ENCODE results near the gene KCND2.

Gene KCND2

GRCh38 chr7:120460949-120461348 is 188.0 kb downstream of the KCND2 start:
- no peak overlapping the region for H2BK120ac ChIP-seq (ENCODE audit: low read depth, low read length)
- peak; percentile 5 for DNase-seq (ENCODE audit: low spot score)
- no peak overlapping the region for H3K14ac ChIP-seq (ENCODE audit: low read length)
- no peak overlapping the region for H3K4me3 ChIP-seq (ENCODE audit: low read length in 2 of 2)
- no peak overlapping the region for H2BK12ac ChIP-seq (ENCODE audit: low read length)
- H3K9ac ChIP-seq (ENCODE audit: low read depth, low read length, poor library complexity) = no peak overlapping the region
- H2AK5ac ChIP-seq (ENCODE audit: low read depth, low read length) = no peak overlapping the region
- no peaks in the 10 kb centered on the region for H3K27me3 ChIP-seq (ENCODE audit: control insufficient read depth in 3 of 3, insufficient read depth in 3 of 3, low read depth in 1 of 3, low read length in 3 of 3)
- H3K36me3 ChIP-seq (replicated peaks in 1 of 2; ENCODE audit: control insufficient read depth in 2 of 2, insufficient read depth in 2 of 2, low read length in 2 of 2) = no peaks in the 10 kb centered on the region
- no peak overlapping the region for H4K91ac ChIP-seq (ENCODE audit: low read depth, low read length, poor library complexity)
- H3K18ac ChIP-seq (ENCODE audit: low read length) = no peak overlapping the region
- H2BK15ac ChIP-seq (ENCODE audit: low read length) = no peak overlapping the region
- H3K23ac ChIP-seq (ENCODE audit: low read depth, low read length, poor library complexity) = no peak overlapping the region
- no peak overlapping the region for H2BK5ac ChIP-seq (ENCODE audit: low read length)
- H2AFZ ChIP-seq (ENCODE audit: low read length) = no peak overlapping the region
- no peak overlapping the region for H3K27ac ChIP-seq (replicated peaks; ENCODE audit: low read length)
- no peak overlapping the region for H3K4me2 ChIP-seq (ENCODE audit: insufficient read depth, low read length, poor library complexity, severe bottlenecking)
- peaks cover 0 to 2% of the 10 kb centered on the region in 2 donors for H3K4me1 ChIP-seq (ENCODE audit: control insufficient read depth in 2 of 2, insufficient read depth in 1 of 2, low read depth in 1 of 2, low read length in 2 of 2)
- H3K9me3 ChIP-seq (replicated peaks in 1 of 2; ENCODE audit: control insufficient read depth in 2 of 2, insufficient read depth in 1 of 2, low read depth in 1 of 2, low read length in 2 of 2) = peaks cover 3 to 6% of the 10 kb centered on the region in 2 donors
- H4K8ac ChIP-seq (ENCODE audit: low read depth, low read length) = no peak overlapping the region
- WGBS, 2 donors (ENCODE audit: extremely low coverage in 2 of 2, insufficient read length in 2 of 2, insufficient replicate concordance in 1 of 2) = no CpG with 5 or more reads among the region's 2 CpGs
- no peak overlapping the region for H3K4ac ChIP-seq (ENCODE audit: low read length)
- H3K79me1 ChIP-seq (ENCODE audit: low read depth, low read length) = no peaks in the 10 kb centered on the region

DNA sequence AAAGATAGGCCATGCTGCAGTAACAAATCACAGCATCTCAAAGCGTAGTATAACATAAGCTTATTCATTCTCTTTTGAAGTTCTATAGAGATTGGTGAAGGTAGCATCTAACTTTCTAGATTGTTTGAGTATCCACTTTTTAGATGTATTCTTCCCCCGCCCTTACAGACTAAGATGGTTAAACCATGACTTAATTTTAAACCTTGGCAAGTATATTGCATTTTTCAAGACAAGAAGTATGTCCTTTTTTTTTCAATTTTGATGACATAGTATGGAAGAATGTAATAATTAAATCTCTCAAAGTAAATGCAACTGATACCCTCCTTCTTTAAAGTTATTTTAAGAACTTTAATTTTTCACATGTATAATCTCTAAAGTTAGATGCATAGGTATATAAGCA is 190.0 kb downstream of the KCND2 start:
- DNase-seq (ENCODE audit: low spot score) = no peak
- H2AK5ac ChIP-seq (ENCODE audit: low read depth, low read length) = no peak overlapping the region
- H3K4ac ChIP-seq (ENCODE audit: low read length) = no peak overlapping the region
- H2BK12ac ChIP-seq (ENCODE audit: low read length) = no peak overlapping the region
- no peaks in the 10 kb centered on the region for H3K27me3 ChIP-seq (ENCODE audit: control insufficient read depth in 3 of 3, insufficient read depth in 3 of 3, low read depth in 1 of 3, low read length in 3 of 3)
- H3K36me3 ChIP-seq (replicated peaks in 1 of 2; ENCODE audit: control insufficient read depth in 2 of 2, insufficient read depth in 2 of 2, low read length in 2 of 2) = no peaks in the 10 kb centered on the region
- no peak overlapping the region for H3K9ac ChIP-seq (ENCODE audit: low read depth, low read length, poor library complexity)
- H3K79me1 ChIP-seq (ENCODE audit: low read depth, low read length) = no peaks in the 10 kb centered on the region
- no peak overlapping the region for H2BK5ac ChIP-seq (ENCODE audit: low read length)
- H3K4me3 ChIP-seq (ENCODE audit: low read length in 2 of 2) = no peak overlapping the region
- H3K23ac ChIP-seq (ENCODE audit: low read depth, low read length, poor library complexity) = no peak overlapping the region
- H3K27ac ChIP-seq (replicated peaks; ENCODE audit: low read length) = no peak overlapping the region
- WGBS, 2 donors (ENCODE audit: extremely low coverage in 2 of 2, insufficient read length in 2 of 2, insufficient replicate concordance in 1 of 2) = no CpG with 5 or more reads among the region's 2 CpGs
- peaks cover 0 to 2% of the 10 kb centered on the region in 2 donors for H3K4me1 ChIP-seq (ENCODE audit: control insufficient read depth in 2 of 2, insufficient read depth in 1 of 2, low read depth in 1 of 2, low read length in 2 of 2)
- no peak overlapping the region for H3K4me2 ChIP-seq (ENCODE audit: insufficient read depth, low read length, poor library complexity, severe bottlenecking)
- no peak overlapping the region for H2BK15ac ChIP-seq (ENCODE audit: low read length)
- H3K18ac ChIP-seq (ENCODE audit: low read length) = no peak overlapping the region
- H2AFZ ChIP-seq (ENCODE audit: low read length) = no peak overlapping the region
- no peak overlapping the region for H2BK120ac ChIP-seq (ENCODE audit: low read depth, low read length)
- H4K91ac ChIP-seq (ENCODE audit: low read depth, low read length, poor library complexity) = no peak overlapping the region
- no peaks in the 10 kb centered on the region for H3K9me3 ChIP-seq (replicated peaks in 1 of 2; ENCODE audit: control insufficient read depth in 2 of 2, insufficient read depth in 1 of 2, low read depth in 1 of 2, low read length in 2 of 2)
- H4K8ac ChIP-seq (ENCODE audit: low read depth, low read length) = no peak overlapping the region
- no peak overlapping the region for H3K14ac ChIP-seq (ENCODE audit: low read length)

DNA sequence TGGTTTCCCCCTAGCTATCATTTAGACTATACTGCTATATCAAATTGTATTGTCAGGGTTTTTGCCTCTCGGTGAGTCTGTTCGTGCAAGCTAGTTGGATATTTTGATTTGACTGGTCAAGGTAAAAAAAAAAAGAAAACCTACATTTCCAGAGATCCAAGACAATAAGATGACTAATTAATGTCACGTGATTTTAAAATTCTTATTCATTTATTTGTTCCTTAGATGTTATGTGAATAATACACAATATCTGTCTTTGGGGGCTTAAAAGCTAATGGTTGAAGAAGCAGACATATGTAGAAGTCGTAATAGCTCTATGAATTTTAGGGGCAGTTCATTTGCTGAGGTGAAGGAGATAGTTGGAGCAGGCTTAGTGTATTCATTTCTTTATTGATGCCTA is 191.1 kb downstream of the KCND2 start:
- no peak overlapping the region for H2AFZ ChIP-seq (ENCODE audit: low read length)
- no peak overlapping the region for H4K8ac ChIP-seq (ENCODE audit: low read depth, low read length)
- no peak overlapping the region for H4K91ac ChIP-seq (ENCODE audit: low read depth, low read length, poor library complexity)
- H3K18ac ChIP-seq (ENCODE audit: low read length) = no peak overlapping the region
- H2BK12ac ChIP-seq (ENCODE audit: low read length) = no peak overlapping the region
- no peak overlapping the region for H3K4me3 ChIP-seq (ENCODE audit: low read length in 2 of 2)
- no peak overlapping the region for H3K4me2 ChIP-seq (ENCODE audit: insufficient read depth, low read length, poor library complexity, severe bottlenecking)
- H3K36me3 ChIP-seq (replicated peaks in 1 of 2; ENCODE audit: control insufficient read depth in 2 of 2, insufficient read depth in 2 of 2, low read length in 2 of 2) = no peaks in the 10 kb centered on the region
- DNase-seq (ENCODE audit: low spot score) = no peak
- H3K23ac ChIP-seq (ENCODE audit: low read depth, low read length, poor library complexity) = no peak overlapping the region
- H3K4me1 ChIP-seq (ENCODE audit: control insufficient read depth in 2 of 2, insufficient read depth in 1 of 2, low read depth in 1 of 2, low read length in 2 of 2) = peaks cover 0 to 2% of the 10 kb centered on the region in 2 donors
- WGBS, 2 donors (ENCODE audit: extremely low coverage in 2 of 2, insufficient read length in 2 of 2, insufficient replicate concordance in 1 of 2) = no CpG with 5 or more reads among the region's 4 CpGs
- no peak overlapping the region for H3K9ac ChIP-seq (ENCODE audit: low read depth, low read length, poor library complexity)
- no peak overlapping the region for H2AK5ac ChIP-seq (ENCODE audit: low read depth, low read length)
- H3K27ac ChIP-seq (replicated peaks; ENCODE audit: low read length) = no peak overlapping the region
- no peaks in the 10 kb centered on the region for H3K79me1 ChIP-seq (ENCODE audit: low read depth, low read length)
- no peak overlapping the region for H2BK15ac ChIP-seq (ENCODE audit: low read length)
- no peaks in the 10 kb centered on the region for H3K27me3 ChIP-seq (ENCODE audit: control insufficient read depth in 3 of 3, insufficient read depth in 3 of 3, low read depth in 1 of 3, low read length in 3 of 3)
- H3K9me3 ChIP-seq (replicated peaks in 1 of 2; ENCODE audit: control insufficient read depth in 2 of 2, insufficient read depth in 1 of 2, low read depth in 1 of 2, low read length in 2 of 2) = no peaks in the 10 kb centered on the region
- H2BK5ac ChIP-seq (ENCODE audit: low read length) = no peak overlapping the region
- no peak overlapping the region for H3K14ac ChIP-seq (ENCODE audit: low read length)
- no peak overlapping the region for H3K4ac ChIP-seq (ENCODE audit: low read length)
- no peak overlapping the region for H2BK120ac ChIP-seq (ENCODE audit: low read depth, low read length)

DNA sequence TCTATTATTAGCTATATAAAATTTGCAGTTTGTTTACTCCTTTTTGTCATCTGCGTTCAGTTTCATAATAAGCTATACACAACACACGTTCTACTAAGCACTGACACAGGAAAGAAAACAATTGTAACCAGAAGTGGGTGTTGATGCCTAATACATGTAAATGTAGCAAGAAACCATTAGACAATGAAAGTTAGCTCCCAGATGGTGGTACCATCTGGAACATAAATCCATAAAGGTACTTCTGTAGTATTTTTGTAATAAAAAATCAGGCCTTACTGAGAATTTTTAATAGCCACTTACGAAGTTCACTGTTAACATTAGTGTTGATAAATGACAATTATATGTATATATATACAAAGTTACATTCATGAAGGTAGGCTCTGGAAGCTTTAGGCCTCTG is 194.7 kb downstream of the KCND2 start:
- Histone ChIP-seq H3K14ac (ENCODE audit: low read length) (no peak overlapping the region), H3K36me3 (replicated peaks in 1 of 2; ENCODE audit: control insufficient read depth in 2 of 2, insufficient read depth in 2 of 2, low read length in 2 of 2) (no peaks in the 10 kb centered on the region), H3K9me3 (replicated peaks in 1 of 2; ENCODE audit: control insufficient read depth in 2 of 2, insufficient read depth in 1 of 2, low read depth in 1 of 2, low read length in 2 of 2) (no peaks in the 10 kb centered on the region), H3K9ac (ENCODE audit: low read depth, low read length, poor library complexity) (no peak overlapping the region), H2AK5ac (ENCODE audit: low read depth, low read length) (no peak overlapping the region), H3K27me3 (ENCODE audit: control insufficient read depth in 3 of 3, insufficient read depth in 3 of 3, low read depth in 1 of 3, low read length in 3 of 3) (no peaks in the 10 kb centered on the region), H2BK5ac (ENCODE audit: low read length) (no peak overlapping the region), H3K79me1 (ENCODE audit: low read depth, low read length) (no peaks in the 10 kb centered on the region), H3K4me2 (ENCODE audit: insufficient read depth, low read length, poor library complexity, severe bottlenecking) (no peak overlapping the region), H3K23ac (ENCODE audit: low read depth, low read length, poor library complexity) (no peak overlapping the region), H2AFZ (ENCODE audit: low read length) (no peak overlapping the region), H3K4ac (ENCODE audit: low read length) (no peak overlapping the region), H3K27ac (replicated peaks; ENCODE audit: low read length) (no peak overlapping the region), H3K18ac (ENCODE audit: low read length) (no peak overlapping the region), H3K4me1 (ENCODE audit: control insufficient read depth in 2 of 2, insufficient read depth in 1 of 2, low read depth in 1 of 2, low read length in 2 of 2) (no peaks in the 10 kb centered on the region), H4K8ac (ENCODE audit: low read depth, low read length) (no peak overlapping the region), H2BK120ac (ENCODE audit: low read depth, low read length) (no peak overlapping the region), H2BK15ac (ENCODE audit: low read length) (no peak overlapping the region), H2BK12ac (ENCODE audit: low read length) (no peak overlapping the region), H3K4me3 (ENCODE audit: low read length in 2 of 2) (no peak overlapping the region), H4K91ac (ENCODE audit: low read depth, low read length, poor library complexity) (no peak overlapping the region)
- WGBS, 2 donors (ENCODE audit: extremely low coverage in 2 of 2, insufficient read length in 2 of 2, insufficient replicate concordance in 1 of 2) = no CpG with 5 or more reads among the region's 3 CpGs
- DNase-seq (ENCODE audit: low spot score) = no peak

Data from neuronal stem cell (in vitro differentiated cells).